ENCODE data around the gene YWHAQ.
"Not testable (repeated sequence)": the region's sequence is repeated elsewhere in the genome, so short reads cannot be mapped to it uniquely, and the experiment has no call there.

YWHAQ gene

DNA sequence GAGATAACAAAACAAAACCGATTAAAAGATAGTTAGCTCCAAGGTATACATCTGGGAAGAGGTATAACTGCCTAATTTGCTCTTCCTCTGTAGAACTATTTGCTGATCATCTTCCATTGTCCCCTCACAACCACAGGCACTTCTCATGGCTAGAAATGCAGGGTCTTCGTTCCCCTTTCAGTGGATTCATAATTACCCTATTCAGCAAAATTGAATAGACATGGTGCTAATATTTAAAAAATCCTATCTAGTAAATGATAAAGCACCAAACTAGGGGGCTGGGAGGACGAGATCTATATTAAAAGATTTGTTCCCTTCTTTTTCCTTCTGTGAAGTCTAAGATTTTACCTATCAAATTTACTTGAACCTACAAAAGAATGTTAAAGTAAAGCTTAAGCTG is 44.3 kb downstream of the YWHAQ start:
- DNase-seq: no peak

DNA sequence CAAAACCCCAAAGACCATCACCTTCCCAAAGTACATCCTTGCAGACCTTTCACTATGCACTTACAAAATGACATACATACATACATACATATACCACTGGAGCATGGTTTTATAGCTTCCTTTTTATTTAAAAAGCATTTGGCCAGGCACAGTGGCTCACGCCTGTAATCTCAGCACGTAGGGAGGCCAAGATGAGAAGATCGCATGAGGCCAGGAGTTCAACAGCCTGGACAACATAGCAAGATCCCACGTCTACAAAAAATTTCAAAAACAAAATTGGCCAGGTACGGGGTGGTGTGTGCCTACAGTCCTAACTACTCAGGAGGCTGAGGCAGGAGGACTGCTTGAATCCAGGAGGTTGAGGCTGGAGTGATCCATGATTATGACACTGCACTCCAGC is 45.3 kb downstream of the YWHAQ start:
- no peak for DNase-seq

DNA sequence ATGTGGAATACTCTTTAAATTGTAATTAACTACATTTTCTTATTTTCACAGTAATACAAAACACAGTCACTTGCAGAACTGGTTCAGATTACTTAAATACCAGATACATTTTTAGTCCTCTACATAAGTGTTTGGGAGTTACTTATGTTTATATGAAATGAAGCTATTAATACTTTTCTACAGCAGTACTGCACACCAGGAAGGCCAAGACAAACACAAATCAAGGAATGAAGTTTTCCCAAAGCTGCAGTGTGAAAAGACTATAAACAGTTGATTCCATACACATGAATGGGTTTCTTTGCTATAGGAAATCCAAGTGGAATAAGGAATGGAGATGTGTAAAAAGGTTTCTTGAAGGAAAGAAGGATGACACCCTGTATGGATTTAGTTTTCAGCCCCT is 45.9 kb downstream of the YWHAQ start:
- DNase-seq: not testable (repeated sequence)

DNA sequence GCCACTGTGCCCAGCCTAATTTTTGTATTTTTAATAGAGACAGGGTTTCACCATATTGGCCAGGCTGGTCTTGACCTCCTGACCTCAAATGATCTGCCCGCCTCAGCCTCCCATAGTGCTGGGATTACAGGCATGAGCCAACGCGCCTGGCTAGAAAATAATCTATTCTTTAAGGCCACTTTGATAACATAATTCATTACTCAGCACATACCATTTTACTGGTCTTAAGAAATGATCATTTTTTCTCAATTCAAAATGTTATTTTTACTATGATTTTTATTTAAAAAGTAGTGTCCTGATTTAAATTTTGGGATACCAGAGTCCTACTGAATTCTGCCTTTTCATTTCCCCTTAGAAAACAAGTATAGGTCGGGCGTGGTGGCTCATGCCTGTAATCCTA is 48.2 kb downstream of the YWHAQ start:
- no peak for DNase-seq

DNA sequence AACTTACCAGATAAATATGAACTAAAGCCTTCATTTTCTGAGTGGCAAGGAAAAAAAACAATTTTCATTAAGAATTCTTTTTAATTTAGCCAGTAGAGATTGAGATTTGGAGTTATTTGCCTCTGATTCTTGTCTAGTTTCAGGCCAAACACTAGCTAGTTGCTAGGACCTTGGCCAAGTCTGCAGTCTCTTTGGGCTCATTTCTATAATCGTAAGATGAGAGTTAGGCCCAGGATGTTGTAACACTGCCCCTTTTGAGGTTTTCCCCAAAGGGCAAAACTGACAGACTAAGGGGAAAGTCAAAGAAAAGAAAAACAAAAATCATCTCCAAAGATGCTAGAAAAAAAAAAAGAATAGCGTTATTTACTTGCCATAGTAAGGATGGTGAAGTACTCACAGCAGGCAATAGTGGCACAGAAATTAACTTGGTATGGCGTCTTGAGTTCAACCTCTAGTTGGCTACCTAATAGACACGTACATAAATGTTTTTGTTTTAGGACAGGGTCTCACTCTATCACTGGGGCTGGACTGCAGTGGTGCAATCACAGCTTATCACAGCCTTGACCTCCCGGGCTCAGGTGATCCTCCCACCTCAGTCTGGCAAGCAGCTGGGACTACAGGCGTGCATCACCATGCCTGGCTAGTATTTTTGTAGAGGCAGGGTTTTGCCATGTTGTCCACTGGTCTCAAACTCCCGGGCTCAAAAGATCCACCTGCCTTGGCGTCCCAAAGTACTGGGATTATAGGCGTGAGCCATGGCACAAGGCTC is 52.1 kb downstream of the YWHAQ start:
- DNase-seq: no peak

DNA sequence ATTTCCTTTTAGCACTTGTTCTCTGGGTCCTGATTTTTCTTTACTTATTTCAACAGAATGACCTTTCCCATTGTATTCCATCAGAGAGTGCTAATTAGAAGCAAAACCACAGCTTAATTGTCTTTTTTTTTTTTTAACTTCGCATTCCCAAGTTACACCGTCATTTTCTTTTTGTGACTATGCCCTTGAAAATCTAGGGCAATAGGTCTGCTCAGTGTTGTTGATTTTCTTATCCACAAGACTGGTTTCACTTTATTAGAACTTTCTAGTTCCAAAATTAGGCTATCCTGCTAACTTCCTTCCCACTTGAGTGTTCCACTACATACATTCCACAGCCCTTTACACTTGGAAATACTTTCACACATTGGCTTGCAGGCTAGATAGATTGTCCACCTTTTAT is 56.5 kb downstream of the YWHAQ start:
- no peak for DNase-seq

DNA sequence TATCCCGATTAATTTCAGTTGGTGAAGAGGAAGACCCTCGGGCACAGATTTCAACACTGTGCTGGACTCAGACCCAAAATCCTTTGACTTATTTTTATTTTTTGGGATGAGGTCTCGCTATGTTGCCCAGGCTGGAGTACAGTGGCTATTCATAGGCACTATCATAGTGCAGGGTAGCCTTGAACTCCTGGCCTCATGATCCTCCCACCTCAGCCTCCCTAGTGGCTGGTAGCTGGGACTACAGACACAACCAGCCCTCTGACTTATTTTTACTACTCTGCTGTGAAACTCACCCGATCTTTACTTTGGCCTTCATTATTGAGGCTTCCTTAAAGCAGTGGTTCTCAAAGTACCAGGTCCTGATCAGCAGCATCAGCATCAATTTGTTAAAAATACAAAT is 57.0 kb downstream of the YWHAQ start:
- no peak for DNase-seq

DNA sequence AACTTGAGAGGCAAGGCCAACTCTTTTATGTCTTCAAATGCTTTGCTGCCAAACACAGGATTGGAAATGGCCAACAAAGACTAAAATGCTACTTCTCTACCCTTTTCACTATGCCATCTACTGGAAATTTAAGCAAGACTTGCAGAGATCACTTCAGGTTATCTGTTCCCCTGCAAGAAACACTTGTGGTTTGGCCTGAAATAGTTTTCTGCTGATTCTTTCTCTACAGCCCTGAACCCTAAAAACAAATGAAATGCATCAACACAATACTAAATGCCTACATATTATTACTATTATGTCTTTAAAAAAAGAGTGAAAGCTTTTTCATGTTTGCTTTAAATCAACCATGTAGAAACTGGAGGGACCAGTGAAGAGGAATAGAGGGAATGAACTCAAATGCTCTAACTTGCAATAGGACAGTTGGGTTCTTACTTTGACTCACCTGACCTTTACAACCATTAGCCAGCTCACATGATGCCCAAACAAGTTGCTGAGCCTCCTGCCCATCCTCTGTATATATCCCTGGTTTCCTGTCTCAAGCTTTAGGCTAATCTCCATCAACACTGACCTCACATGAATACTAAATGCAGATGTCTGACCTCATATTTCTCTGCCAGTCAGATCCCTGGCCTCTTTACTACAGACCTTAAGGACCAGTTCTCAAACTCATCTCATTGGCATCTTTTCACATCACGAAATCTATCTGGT is 57.6 kb downstream of the YWHAQ start:
- peak; percentile 82 for DNase-seq

DNA sequence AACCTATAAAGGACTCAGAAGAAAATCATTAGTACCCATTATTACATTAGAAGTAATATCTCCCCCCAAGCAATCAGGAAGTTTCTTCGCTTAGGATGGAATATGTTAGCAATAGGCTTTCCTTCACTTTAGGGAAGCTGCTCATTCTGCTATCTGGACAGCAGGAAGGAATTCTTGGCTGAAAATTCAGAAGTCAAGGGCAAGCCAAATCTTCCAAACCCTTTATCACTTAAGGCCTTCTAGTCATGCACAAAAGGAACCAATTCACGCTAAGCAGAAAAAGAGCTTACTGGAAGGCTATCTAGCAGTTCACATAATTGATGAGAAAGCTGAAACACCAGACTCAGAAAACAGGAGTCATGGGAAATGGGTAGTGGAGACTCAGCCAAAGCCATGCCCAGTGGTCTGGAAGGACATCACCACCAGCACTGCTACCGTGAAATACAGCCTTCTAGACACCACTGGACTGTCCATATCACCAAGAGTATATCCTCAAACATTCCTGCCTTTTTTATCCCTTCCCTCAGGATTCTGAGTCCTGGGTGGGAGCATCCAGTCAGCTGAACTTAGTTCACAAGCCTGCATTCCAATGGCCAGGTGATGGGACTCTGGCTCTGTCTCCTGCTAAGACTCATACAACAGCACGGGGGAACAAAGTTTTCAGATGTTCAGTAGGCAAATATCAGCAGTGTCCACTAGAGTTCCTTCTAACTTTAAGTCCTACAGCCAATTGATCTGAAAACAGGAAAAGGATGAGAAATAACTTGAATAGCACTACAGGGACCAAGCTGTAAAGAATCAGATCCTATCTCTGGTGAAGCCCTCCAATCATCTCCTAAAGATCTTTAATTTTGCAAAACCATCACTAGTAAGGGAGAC is 60.4 kb downstream of the YWHAQ start:
- DNase-seq: no peak

DNA sequence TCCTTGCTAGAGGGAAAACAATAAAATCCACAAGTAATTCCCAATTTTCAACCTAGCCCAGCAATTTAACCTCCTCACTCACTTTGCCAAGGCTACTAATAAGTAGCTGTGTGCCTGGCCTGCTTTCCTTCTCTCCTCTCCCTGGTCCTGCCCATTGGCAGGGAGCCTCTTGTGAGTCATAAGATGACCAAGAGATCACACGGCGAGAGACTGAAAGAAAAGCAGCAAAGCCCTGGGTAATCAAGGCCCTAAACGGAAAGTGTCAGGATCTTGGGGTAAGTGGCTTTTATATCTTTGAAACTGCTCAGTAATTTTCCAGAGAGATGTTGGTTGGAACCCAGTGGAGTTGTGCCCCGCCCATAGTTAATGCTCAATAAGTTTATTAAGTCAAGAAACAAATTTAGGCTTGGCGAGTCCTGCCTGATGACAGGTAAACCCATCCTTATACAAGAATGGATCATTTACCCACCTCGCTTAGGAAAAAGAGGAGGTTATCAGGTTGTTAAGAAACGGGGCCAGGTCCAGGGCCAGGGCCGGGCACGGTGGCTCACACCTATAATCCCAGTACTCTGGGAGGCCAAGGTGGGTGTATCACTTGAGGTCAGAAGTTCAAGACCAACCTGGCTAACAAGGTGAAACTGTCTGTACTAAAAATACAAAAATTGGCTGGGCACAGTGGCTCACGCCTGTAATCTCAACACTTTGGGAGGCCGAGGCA is 65.2 kb downstream of the YWHAQ start:
- peak; percentile 94 for DNase-seq

DNA sequence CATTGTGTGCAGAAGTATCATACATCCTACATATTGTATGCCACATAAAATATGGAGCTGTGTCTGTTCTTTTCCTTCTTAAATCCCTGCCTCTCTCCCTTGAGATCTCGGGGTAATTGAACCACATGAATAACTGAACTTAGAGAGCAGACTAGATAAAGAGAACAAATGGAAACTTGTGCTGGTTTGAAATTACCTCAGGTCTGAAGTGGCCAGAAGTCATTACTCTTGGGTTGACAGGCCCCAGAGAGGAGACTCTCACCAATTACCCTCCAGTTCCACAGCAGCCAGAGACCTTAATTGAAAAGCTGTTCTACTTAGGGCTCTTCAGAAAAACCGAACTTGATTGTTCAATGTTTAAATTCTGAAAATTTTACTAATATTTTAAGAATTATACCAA is 70.2 kb downstream of the YWHAQ start:
- peak; percentile 8 for DNase-seq

DNA sequence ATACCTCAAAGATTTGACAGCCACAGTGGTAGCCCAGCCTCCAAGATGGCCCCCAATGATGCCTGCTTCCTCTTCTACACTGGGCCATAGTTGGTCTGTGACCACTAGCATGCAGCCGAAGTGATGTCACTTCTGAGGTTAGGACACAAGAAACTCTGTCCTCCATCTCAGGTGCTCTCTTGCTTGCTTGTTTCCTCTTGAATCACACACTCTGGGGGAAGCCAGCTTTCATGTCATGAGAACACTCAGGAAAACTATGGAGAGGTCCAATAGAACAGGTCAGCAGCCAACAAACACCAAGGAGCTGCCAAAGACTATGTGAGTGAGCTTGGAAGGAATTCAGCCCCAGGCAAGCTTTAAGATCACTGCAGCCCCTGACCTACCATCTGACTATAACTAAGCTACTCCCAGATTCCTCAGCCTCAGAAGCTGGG is 71.8 kb downstream of the YWHAQ start:
- peak; percentile 97 for DNase-seq

DNA sequence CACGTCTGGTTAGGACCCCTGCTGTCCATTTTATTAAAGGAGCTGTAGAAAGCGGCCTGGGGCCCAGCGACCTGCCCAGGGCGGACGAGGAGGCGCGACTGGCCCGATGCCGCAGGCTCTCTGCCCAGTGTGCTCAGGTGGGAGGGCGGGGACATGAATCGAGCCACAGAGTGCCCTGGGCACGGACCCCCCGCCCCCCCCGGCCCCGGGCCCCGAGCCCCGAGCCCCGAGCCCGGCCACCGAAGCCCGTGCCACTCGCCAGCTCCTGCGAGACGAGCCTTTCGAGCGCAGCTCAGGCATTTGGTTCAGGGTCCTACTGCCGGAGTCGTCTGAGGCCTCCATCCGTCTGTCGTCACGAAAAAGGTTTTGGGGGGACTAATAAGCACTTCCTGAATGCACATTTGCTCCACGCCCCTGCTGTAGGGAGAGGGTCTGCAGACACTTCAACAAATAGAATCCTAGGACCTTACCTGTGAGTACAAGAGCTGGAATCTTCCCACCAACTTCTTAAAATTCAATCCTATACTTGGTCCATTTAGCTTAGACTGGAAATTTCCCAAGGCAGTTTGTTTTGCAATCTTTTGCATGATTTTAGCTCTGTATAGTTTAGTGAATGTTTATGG is 74.6 kb downstream of the YWHAQ start:
- no peak for DNase-seq

DNA sequence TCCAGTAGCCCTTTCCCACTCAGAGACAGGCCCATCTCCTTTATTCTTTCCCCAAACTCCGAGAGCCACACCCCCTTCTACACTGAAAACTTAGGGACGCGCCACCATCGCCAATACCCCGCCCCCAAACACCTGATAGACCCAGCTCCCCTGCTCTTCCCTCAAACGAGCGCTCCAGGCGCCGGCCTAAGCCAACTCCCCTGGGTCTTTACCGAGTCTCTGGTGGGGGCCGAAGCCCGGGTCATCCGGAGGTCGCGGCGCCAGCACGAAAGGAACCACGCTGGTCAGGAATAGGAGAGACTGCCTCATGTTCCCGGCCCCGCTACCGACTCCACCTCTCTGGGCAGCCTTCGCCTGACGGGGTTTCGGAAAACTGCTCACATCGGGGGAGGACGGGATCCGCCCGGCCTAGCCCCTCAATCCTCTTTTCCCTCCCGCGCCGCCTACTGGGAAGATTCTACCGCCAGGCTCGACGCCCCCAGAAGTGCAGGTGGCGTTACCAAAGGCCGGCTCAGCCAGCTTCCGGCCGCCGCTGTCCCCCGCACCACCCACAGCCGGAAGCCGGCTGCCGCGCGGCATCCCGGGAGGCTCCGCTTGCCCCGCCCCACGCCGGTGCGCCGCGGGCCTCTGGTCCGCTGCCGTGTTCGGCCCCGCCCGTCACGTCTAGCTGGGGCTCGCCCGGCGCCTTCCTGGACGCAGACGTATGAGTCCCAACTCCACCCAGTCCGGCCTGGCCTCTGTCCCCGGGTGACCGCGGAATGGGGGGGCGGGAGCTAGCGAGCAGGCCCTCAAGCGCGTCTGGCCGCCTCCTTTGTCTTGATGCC is 75.3 kb downstream of the YWHAQ start, which contains the start of gene ADAM17:
Gene ADAM17, minus strand, starts transcription at position 534 of the 824 bp plus-strand sequence. Its CDS starts 225 bp downstream, at position 309.
- peak; percentile 98 for DNase-seq

DNA sequence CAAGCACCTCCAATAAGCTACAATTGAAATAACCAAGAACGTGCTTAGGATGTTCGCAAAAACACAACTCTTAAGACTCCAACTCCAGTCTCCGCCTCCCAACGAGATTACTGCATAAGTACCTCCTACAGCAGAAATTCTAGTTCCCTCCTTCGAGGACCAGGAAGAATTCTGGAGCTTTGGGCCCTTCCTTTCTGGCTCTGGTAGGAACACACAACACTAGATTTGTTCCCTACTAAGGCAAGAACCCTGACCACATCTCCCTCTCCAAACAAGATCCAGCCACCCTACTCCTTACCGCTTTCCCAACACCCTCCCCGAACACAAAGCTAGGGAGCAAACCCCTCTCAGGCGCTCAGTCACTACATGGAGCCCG is 75.9 kb downstream of the YWHAQ start:
- peak; percentile 80 for DNase-seq

DNA sequence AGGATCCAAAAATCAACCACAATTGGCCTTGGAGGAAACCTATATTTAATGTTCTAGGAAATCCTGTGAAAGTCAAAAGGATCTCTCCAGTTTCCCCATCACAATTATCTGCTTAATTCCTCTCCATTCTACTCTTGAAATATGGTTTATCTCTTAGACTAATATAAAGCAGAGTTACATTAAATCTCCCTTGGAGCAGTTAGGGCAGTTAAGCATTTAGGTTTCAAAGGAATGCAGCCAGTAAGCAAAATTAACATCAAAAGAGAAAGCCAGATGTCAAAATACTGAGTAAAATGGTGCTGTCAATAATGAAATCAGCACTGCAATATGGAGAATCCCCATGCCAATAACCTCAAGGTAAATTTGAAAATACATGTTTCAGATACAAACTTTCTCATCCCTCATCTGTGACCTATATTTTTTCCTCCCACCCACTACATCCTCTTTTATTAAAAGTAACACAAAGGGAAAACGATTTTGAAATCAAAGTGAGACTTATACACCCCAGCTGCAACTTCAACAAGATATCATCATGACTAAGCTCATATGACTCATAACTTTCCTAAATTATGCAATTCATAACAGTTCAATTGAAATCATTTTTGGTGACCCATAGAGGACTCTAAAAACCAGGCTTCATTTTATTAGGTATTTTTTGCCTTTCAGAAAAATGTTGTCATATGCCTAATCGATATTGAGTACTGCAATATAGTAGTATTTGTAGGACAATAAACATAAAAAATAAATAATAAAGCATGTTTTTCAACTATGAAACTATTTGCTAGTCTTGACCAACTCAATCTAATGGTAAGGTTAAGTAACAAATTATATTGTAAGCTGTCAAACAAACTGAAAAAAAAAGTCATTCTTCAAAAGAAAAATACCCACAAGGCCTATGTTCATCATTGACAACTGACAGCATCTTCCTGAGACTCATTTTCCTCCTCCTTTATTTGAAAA is 78.3 kb downstream of the YWHAQ start:
- peak; percentile 81 for DNase-seq

DNA sequence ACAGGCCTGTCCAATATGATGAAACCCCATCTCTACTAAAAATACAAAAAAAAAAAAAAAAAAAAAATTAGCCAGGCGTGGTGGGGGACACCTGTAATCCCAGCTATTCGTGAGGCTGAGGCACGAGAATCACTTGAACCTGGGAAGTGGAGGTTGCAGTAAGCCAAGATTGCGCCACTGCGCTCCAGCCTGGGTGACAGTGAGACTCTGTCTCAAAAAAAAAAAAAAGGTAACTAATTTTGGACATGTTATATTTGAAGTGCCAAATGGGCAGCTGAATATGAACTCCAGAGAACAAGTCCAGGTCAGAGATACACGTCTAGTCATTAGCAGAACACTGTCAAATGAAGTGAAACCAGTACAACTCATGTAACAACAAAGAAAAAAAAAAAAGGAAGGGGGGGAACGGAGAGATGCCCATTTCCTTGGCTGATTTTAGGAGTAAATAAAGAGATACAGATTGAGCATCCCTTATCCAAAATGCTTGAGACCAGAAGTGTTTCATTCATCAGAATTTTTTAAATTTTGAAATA is 79.9 kb downstream of the YWHAQ start:
- DNase-seq: not testable (repeated sequence)

DNA sequence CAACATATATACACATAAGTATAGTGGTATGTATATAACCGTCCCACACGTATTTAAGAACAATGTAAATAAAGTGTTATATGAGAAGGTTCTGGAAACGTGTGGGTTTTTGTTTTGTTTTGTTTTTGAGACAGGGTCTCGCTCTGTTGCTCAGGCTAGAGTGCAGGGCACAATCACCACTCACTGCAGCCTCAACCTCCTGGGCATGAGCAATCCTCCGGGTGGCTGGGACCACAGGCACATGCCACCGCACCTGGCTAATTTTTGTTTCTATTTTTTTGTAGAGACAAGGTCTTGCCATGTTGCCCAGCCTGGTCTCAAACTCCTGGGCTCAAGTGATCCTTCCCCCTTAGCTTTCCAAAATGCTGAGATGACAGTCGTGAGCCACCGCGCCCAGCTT is 81.4 kb downstream of the YWHAQ start:
- DNase-seq: no peak

DNA sequence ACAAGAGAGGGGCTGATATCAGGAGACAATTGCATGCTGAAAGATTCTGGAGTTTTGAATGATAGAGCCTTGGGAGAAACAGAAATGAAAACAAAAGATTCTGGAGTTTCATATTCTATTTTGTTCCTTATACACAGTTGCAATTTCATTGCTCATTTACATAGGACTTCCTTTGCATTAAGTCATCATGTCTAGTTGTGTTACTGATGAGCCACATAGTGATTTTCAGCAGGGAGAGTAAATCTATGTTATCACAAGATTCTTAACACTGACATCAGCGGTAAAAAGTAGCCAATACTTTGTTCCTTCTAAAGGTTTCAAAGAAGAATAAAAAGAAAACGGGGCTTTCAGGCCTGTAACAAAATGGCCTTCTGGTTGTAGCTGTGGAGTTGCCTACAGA is 82.3 kb downstream of the YWHAQ start:
- DNase-seq: no peak
